ENCODE results near the gene RABGAP1.

The RABGAP1 gene

DNA sequence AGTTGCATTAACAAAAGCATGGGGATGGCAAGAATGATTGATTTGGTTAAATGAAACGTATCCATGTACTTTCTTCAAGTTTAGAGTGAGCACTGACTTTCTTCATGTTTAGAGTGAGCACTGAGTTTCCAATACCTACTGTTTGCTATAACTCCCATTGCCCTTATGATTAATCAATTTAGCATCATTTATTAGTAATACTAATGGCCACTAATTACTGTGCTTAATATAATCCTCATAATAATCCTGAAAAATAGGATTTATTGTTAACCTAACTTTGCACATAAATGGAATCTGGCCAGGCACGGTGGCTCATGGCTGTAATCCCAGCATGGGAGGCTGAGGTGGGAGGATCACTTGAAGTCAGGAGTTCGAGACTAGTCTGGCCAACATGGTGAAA is 70.6 kb downstream of the RABGAP1 start:
- DNase-seq = no peak

DNA sequence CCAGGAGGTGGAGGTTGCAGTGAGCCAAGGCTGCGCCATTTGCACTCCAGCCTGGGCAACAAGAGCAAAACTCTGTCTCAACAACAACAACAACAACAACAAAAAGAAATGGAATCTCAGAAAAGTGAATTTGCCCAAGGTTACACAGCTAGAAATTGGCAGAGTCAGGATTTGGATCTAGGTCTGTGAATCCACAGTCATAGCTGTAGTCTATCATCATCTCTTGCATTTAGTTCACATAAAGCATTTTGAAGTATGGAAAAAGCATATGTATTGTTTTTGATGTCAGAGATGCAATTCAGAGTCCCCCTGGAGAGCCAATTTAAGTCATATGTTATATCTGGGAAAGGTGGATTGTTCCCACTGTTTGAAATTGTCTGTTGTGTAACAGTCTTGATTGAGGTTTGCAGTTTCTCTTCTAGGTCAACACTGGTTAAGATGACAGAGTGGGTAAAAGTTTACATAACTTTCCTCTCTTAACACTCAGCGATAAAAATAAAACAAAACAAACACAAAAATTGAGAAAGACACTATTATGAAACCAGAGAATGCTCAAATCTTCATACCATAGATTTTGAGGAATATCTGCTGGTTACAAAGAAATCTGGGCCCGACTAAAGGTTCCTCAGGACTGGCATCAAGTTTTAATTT is 71.2 kb downstream of the RABGAP1 start:
- DNase-seq = no peak

DNA sequence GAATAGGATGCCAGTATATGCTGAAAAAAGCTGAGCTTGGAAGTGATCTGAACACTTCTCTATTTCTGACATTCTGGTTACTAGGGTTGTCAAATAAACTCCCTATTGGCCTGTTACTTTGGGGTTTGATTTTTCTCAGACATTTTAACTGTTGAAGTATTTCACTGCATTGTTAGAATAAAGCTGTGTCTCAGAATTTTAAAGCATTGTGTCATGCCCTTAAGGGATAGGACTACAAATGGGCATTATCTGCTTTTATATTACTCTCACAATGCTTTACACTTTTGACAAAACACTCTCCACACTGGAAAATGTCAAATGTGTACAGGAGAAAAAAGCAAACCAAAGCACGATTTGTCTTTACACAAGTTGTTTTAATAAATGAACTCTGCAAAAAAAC is 75.8 kb downstream of the RABGAP1 start:
- no peak for DNase-seq

DNA sequence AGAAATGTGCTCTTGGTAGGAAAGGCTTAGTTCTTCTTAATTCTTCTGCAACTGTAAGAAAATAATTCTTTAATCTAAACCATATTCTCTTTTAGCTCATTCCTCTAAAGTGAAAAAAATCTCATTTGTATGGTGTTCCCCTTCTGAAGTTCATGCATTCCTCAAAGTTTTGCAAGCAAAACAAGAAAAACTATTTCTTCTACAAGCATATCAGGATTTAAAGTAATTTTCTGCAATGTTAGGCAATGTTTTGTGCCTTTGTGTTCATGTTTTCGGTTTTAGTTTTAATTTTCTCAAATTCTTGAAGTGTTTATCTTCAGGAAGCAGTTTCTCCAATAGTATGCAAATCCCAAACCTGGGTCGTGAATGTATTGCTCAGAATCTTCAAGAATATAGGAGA is 80.0 kb downstream of the RABGAP1 start:
- no peak for DNase-seq

DNA sequence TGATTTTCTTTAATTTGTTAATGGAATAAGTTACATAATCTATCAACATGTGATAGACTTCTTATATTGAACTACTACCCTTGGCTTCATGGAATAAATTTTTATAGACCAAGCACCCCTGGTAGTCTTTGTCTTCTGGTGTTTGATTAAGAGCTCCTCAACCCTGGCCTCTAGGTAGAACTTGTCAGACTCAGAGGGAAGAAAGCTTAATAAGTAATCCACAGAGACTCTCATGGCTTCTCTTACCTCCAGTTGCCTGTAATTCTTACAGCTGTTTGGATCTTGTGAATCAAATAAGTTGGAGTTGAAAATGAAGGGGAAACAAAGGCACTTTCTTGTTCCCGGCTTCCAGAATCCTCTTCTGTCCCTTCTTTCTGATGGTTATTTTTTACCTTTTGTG is 85.6 kb downstream of the RABGAP1 start:
- DNase-seq = no peak

DNA sequence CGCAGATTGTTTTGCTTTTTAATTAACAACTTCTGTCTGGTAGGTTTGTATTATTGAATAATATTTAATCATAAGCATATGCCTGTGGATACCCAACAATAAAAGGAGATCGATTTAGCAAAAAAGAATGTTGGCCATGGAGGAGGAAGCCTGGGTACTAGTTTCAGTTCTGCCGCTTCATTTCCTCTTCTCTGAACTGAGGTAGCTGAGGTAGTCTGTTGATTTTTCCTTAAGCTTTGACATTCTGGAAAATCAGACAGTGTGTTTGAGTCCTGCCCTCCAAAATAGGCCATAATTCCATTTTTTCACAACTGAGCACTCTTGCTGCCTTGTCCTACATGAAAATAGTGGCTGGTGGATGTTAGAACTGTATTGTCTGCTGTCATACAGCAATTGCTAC is 86.7 kb downstream of the RABGAP1 start:
- no peak for DNase-seq

DNA sequence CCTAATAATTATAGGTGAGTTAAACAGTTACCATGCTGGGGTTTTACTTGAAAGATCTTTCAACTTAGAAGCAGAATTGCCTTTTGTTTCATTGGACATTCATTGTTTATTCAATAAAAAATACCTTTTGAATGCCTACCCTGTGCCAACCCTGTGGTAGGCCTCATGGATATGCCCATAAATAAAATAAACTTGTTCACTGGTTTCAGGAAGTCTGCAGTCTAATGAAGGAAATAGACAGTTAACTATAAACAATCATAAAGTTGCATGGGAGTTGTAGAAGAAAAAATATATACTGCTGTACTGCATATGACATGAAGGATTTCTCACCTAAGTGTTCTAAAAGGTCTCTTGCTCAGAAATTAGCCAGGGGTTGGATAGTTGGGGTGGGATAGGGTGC is 87.3 kb downstream of the RABGAP1 start:
- no peak for DNase-seq

DNA sequence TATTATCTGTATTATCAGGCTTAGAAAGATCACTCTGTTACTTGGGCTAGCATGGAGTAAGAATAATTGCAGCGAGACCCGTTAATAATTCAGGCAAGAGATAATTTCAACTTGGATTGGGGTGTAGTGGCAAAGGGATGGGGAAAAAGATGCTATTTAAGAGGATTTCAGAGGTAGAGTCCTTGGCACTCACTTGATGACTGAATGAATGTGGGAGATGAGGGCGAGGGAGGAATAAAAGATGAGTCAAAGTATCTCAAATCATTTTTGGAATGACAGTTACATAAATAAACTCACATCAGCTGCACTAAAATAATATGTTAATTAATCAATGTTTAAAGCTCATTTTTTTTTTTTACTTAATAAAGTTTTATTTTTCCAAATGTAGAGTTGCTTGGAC is 88.2 kb downstream of the RABGAP1 start:
- DNase-seq = no peak

DNA sequence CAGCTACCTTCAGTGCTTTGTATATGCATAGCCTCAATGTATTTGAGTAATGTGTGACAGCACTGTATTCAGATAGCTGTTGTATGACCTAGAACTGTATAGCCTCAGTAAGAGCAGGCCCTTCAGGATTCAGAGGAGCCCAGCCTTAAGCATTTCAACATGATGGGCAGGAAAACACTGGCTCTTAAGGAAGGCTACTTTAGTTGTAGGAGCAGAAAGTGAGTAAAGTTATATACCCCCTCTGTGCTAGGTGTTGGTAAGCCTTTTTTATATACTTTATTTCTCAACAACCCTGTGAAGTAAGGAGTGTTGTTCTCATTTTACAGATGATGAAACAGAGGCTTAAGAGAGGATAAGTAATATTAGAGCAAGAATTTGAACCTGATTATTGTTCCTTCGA is 91.1 kb downstream of the RABGAP1 start:
- no peak for DNase-seq

DNA sequence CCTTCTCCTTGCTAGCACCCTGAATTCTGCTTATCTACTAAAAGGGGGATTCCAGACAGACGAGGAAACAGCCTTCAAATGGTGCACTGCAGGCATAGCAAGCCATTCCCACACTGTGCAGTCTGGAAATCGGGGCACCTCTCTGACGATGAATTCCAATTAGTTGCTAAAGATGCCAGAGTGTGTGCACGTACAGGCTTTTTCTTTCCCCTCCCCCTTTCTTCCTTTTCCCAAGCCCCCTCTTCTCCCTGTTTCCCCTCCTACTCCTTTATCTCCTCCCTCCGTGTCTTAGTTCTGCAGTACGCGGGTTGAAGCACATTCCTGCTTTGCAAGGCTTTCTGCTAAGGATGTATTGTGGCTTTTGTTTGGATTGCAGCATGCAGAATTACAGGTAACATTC is 92.5 kb downstream of the RABGAP1 start, which contains the start of gene GPR21:
Gene GPR21, plus strand, starts transcription at position 316 of the 400 bp plus-strand sequence. CDS start 900 bp downstream, outside the sequence.
- DNase-seq = no peak

DNA sequence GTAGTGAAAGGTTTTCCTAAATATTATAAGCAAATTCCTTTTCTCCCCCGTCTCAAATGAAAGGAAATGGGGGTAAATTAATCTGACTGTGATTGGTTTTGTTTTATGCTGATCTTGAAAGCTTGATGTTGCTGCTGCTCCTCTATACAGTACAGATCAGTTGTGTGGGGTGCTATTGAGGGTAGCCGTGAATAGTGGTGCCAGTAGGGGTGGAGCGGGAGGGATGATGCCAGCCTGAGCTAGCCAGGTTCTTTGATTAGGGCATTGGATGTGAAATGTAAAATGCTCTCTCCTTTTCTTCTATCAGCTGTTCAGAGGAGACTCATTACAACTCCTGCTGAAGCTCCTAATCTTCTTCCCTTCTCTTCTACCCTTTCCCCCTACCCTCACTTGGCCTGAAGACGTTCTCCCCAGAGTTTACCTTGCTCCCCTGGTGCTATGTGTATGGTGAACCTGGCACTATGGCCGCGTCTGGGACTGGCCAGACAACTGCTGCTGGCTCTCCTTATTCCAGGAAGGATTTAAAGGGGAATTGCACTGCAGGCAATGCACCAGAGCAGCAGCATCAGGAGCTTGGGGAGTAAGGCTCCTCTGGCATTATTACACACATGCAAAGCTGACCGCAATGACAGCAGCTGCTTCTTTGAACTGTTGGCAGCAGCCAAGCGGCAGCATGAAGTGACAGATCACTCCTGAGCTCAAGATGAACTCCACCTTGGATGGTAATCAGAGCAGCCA is 93.2 kb downstream of the RABGAP1 start:
- DNase-seq = no peak

DNA sequence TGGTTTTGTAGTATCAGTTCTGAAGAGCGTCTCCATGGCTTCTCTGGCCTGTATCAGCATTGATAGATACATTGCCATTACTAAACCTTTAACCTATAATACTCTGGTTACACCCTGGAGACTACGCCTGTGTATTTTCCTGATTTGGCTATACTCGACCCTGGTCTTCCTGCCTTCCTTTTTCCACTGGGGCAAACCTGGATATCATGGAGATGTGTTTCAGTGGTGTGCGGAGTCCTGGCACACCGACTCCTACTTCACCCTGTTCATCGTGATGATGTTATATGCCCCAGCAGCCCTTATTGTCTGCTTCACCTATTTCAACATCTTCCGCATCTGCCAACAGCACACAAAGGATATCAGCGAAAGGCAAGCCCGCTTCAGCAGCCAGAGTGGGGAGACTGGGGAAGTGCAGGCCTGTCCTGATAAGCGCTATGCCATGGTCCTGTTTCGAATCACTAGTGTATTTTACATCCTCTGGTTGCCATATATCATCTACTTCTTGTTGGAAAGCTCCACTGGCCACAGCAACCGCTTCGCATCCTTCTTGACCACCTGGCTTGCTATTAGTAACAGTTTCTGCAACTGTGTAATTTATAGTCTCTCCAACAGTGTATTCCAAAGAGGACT is 94.2 kb downstream of the RABGAP1 start:
- DNase-seq = no peak

DNA sequence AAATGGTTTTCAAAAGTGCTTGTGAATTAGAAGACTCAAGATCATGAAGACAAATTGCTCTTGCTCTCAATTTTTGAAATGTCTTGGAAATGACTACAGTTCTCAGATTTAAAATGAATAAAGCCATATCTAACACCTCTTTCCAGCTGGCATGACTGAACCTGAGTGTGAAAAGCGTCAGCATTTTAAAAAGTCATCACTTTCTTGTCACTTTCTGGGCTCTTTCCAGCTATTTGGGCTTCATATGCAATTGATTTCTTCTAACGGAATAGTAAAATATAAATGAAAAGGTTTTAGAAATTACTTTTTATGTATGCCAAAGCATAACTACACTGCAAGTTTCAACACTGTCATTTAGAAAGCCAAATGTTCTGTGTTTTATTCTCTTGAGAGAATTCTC is 95.0 kb downstream of the RABGAP1 start:
- no peak for DNase-seq

DNA sequence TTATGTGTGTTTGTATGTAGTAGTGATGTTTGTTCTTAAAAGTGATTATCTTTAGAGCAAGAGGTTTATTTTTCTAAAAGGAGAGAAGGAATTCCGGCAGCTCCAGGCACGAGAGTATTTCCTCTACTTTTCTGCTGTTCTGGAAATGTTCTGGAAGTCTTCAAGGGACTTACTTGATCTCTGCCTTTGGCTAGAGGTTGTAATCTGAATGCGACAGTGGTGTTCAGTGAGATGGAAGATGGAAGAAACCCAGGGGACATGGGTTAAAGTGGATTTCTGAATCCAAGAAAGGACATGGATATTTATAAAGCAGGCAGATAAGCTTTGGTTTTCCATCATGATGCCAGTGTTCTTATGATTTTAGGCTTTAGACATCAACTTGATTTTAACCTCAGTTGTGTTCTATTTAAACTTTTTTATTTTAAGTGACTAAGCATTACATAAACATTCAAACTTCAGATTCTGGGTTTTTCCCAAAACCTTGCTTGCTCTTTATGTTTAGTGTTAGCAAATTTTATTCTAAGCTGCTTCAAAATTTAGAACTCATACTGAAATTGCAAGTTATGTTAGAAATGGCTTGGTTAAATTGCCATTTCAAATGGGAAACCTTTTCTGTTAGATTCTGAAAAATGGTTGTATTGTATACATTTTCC is 96.2 kb downstream of the RABGAP1 start:
- DNase-seq = no peak

DNA sequence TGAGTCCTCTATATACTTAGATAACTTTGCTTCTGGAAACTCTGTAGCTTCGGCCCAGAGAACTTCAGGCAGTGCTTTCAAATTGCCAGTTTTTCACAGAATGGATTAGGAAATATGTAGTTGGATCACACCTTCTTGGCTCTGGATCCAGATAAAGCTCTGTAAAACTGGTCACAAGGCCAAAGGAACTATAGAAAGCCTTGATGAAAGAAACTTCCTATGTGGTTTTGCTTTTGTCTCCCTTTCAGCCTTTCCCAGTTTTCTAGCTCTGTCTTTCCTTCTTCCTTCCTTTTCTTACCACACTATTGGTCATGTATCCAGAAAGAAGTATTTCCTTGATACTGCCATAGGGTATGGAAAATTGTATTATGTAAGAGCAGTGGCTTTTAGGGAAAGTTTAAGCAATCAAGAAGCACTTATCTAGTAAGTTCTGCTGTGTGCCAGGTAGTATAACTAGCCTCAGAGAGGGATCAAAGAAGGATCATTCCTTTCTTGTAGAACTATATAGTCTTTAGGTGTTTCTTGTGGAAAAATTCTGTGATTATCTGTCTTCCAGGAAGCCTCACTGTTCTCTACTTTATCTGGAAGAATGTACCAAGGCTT is 98.9 kb downstream of the RABGAP1 start:
- DNase-seq = no peak

DNA sequence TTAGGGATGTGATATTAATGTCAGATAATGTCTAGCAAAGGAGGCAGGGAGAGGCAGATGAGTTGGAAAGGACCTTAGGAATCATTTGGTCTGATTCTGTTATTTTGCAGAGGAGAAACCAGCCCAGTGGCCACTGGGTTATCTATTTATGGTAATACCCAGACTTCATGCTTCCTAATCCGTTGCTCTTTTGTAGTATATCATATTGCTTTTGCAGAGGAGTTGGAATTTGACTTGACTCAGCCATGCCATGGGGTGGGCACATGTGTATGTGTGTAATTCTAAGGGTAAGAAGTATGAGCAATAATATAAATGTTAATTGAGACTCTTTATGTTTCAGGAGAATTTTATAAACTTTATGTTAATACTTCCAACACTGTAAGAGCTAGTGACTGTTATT is 100.0 kb downstream of the RABGAP1 start:
- no peak for DNase-seq

DNA sequence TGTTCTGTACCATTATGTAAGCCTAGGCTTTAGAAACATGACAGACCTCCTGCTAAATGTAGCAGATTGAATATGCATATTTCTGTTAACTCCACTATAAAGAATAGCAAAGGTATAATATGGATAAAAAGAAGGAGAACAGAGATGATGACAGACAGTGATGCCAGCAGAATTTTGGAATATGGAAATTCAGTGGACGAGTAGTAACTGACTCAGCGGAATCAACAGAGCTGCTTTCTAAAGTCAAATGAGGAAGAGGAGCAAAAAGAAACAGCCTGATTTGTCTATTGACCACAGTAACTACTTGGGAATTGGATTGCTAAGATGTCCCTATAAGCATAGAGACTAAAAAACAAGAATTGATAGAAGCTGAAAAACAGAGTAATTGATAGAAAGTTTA is 100.7 kb downstream of the RABGAP1 start:
- DNase-seq = no peak

DNA sequence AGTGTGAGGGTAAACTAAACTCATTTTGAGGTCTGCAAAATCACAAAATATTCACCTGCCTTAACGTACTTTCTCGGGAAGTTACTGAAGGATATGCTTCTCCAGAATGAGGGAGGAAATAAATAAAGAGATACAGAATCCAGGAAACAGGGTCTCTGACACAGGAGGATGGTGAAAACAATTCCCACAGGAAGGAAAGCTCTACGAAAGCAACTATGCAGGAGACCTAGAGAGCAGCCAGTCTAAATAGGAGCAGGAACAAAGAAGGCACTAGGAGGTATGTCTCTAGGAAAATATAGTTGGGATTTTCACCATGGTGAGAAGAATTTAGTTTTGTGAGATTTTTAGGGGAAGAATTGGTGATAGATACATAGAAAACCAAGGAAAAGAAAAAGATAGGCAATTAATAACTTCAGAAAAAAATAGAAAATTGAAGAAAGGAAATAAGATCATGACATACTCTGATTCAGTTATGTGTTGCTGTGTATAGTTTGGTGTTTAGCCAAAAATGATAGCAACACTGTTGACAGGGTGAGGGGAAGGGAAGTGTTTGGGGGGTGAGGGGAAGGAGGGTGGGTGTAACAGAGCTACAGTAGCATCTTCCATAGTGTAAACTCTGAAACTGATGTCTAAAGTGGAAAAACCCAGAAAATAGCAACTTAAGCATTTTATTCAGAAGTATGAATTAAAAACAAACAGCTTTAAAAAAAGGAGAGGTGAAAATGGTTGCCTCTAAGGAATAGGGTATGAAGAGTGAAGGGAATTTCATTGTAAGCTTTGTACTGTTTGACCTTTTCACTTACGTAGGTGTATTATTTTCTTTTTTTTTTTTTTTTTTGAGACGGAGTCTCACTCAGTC is 102.5 kb downstream of the RABGAP1 start:
- DNase-seq = no peak

DNA sequence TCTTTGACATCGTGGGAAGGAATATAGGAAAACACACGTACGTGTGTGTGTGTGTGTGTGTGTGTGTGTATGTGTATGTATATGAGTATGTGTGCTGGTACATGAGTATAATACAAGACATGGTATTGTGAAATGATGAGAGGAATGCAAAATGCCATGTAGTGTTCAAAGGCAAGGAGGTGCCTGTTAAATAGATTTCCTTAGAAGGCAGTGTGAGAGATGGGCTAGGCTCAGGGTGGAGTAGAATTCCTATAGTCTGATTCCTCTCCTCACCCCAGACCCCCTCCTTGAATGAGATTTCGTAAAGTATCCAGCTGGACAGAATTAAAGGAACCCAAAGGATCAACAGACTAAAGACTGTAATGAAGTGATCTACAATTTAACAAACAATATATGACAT is 103.8 kb downstream of the RABGAP1 start:
- no peak for DNase-seq

DNA sequence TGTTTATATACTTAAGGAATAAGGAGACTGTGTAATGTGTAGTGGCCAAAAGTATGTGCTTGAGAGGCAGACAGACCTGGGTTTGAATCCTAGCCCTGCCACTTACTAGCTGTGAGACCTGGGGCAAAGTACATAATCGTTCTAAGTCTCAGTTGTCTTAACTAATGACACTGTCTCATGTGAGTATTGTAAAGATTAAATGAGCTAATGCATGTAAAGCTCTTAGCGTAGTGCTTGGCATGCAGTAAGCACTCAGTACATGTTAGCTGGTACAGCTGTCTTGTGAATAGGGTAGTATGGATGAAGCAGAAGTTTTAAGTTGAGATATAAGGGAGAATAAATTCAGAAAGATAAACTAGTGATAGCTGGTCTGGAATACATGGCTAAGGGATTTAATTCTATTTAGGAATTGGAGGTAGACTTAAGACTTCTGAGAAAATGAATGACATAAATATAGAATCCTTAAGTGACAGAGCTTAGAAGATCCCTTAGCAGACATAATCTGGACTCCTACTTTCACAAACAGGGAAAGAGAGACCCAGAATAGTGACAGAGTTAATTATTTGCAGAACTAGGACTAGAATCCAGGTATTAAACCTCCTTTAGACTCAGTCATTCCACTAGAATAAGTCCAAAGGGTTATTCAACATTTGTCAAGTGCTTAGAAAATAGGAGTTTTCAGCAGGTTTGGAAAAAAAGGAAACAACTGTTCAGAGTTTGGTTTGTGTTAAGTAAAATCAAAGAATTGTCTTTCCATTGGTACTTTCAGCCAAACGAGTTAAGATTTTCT is 105.8 kb downstream of the RABGAP1 start:
- no peak for DNase-seq

DNA sequence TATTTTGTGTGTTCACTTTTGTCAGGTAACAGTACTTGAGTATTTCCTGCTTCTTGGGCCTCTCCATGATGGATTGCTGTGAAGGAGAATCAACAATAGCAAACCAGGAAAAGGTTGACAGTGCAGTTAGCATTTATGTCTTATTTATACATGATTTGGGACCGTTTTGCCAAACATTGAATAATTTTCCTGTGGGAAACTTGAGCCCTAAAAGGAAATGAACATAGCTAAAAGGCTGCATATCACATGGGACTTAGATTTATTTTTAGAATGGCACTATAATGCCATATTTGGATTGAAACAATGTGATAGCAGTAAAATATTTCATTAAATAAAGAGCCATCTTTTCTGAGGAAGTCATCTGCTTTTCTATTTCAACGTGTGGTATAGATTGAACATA is 107.9 kb downstream of the RABGAP1 start:
- DNase-seq = no peak
